MM.1S (cell line): ENCODE results near the gene FAM20A.

ENCODE experiments used
- DNase-seq: peaks from one replicate; pipeline ENCODE4 v3.0.0-alpha.2; 2015
- H2AFZ ChIP-seq: fragments of 300-600 bp; sonication (generic); 2 replicates; pipeline ENCODE4 v1.6.0; 2016; ENCODE audit warnings: antibody characterized with exemption, low read length
- H3F3A ChIP-seq: fragments of 300-600 bp; sonication (generic); 2 replicates; pipeline ENCODE4 v1.6.1; 2016; ENCODE audit warnings: mild to moderate bottlenecking, antibody characterized with exemption, low read length, moderate library complexity, mixed read lengths; ENCODE audit not compliant: insufficient read depth
- H3K27ac ChIP-seq: fragments of 300-600 bp; sonication (generic); 2 replicates; pipeline ENCODE4 v1.5.1; 2016; ENCODE audit warnings: mild to moderate bottlenecking, low read length
- H3K27me3 ChIP-seq: fragments of 300-600 bp; sonication (generic); replicated peaks from 2 replicates; pipeline ENCODE4 v1.6.0; 2016; ENCODE audit warnings: low read length; ENCODE audit not compliant: insufficient read depth
- H3K36me3 ChIP-seq: fragments of 300-600 bp; sonication (generic); replicated peaks from 2 replicates; pipeline ENCODE4 v1.6.1; 2016; ENCODE audit warnings: mild to moderate bottlenecking, low read length, mixed read lengths; ENCODE audit not compliant: insufficient read depth
- H3K4me1 ChIP-seq: fragments of 300-600 bp; sonication (generic); 2 replicates; pipeline ENCODE4 v1.6.1; 2016; ENCODE audit warnings: low read length, mixed read lengths
- H3K4me2 ChIP-seq: fragments of 300-600 bp; sonication (generic); 2 replicates; pipeline ENCODE4 v1.6.0; 2016; ENCODE audit warnings: low read depth, low read length
- H3K4me3 ChIP-seq: fragments of 300-600 bp; sonication (generic); 2 replicates; pipeline ENCODE4 v1.5.1; 2016; ENCODE audit warnings: low read length, mixed read lengths
- H3K79me2 ChIP-seq: fragments of 300-600 bp; sonication (generic); 2 replicates; pipeline ENCODE4 v1.6.1; 2016; ENCODE audit warnings: mixed run types, low read length, mixed read lengths
- H3K9ac ChIP-seq: fragments of 300-600 bp; sonication (generic); 2 replicates; pipeline ENCODE4 v1.6.1; 2016; ENCODE audit warnings: low read length, mixed read lengths
- H3K9me2 ChIP-seq: fragments of 300-600 bp; sonication (generic); replicated peaks from 2 replicates; pipeline ENCODE4 v1.6.1; 2016; ENCODE audit warnings: mild to moderate bottlenecking, low read length, mixed read lengths; ENCODE audit not compliant: insufficient read depth
- H3K9me3 ChIP-seq: fragments of 300-600 bp; sonication (generic); replicated peaks from 2 replicates; pipeline ENCODE4 v1.6.1; 2016; ENCODE audit warnings: mild to moderate bottlenecking, low read length, mixed read lengths; ENCODE audit not compliant: insufficient read depth
- H4K20me1 ChIP-seq: fragments of 300-600 bp; sonication (generic); 2 replicates; pipeline ENCODE4 v1.6.1; 2016; ENCODE audit warnings: mild to moderate bottlenecking, low read length, moderate library complexity, mixed read lengths; ENCODE audit not compliant: insufficient read depth
- EZH2 ChIP-seq: fragments of 300-600 bp; sonication (generic); optimal IDR thresholded peaks from 2 replicates; pipeline ENCODE3; 2017; ENCODE audit warnings: low read depth, mild to moderate bottlenecking, antibody characterized with exemption, low read length, mixed read lengths
- EZH2phosphoT487 ChIP-seq: fragments of 300-600 bp; sonication (generic); IDR thresholded peaks from 2 replicates; pipeline ENCODE4 v1.6.1; 2018; ENCODE audit warnings: antibody characterized with exemption, low read length
- TF ChIP-seq, protein P1 (sequence below): fragments of 300-600 bp; sonication (generic); IDR thresholded peaks from 2 replicates; pipeline ENCODE4 v1.5.1; 2016; ENCODE audit warnings: antibody characterized with exemption, low read length, mixed read lengths

Gene FAM20A

GRCh38 chr17:68533887-68534694, 67.1 kb downstream of the FAM20A start:
- Histone ChIP-seq H3K9ac (no peak overlapping the region), H3K27me3 (no peaks in the 10 kb centered on the region), H3K79me2 (no peaks in the 10 kb centered on the region), H4K20me1 (no peaks in the 10 kb centered on the region), H3K27ac (no peak overlapping the region), H3K4me2 (no peak overlapping the region), H3K9me3 (no peaks in the 10 kb centered on the region), H3F3A (no peaks in the 10 kb centered on the region; the same call in 1 of the 2 replicates), H3K4me3 (no peak overlapping the region), H3K36me3 (peaks cover 4% of the 10 kb centered on the region; the same call in 1 of the 2 replicates), H3K4me1 (no peaks in the 10 kb centered on the region), H2AFZ (no peak overlapping the region), H3K9me2 (no peaks in the 10 kb centered on the region)
- peak; percentile 76 for DNase-seq
- TF ChIP-seq EZH2: no peak
- TF ChIP-seq, protein P1, sequence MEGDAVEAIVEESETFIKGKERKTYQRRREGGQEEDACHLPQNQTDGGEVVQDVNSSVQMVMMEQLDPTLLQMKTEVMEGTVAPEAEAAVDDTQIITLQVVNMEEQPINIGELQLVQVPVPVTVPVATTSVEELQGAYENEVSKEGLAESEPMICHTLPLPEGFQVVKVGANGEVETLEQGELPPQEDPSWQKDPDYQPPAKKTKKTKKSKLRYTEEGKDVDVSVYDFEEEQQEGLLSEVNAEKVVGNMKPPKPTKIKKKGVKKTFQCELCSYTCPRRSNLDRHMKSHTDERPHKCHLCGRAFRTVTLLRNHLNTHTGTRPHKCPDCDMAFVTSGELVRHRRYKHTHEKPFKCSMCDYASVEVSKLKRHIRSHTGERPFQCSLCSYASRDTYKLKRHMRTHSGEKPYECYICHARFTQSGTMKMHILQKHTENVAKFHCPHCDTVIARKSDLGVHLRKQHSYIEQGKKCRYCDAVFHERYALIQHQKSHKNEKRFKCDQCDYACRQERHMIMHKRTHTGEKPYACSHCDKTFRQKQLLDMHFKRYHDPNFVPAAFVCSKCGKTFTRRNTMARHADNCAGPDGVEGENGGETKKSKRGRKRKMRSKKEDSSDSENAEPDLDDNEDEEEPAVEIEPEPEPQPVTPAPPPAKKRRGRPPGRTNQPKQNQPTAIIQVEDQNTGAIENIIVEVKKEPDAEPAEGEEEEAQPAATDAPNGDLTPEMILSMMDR: peak; percentile 61

GRCh38 chr17:68532826-68533225, 68.3 kb downstream of the FAM20A start:
- no peak overlapping the region for H3K9ac ChIP-seq
- H4K20me1 ChIP-seq: no peaks in the 10 kb centered on the region
- H3K36me3 ChIP-seq: peaks cover 6% of the 10 kb centered on the region; the same call in 1 of the 2 replicates
- TF ChIP-seq, protein P1: no peak
- TF ChIP-seq EZH2phosphoT487 (no peak), EZH2 (no peak)
- H3K9me2 ChIP-seq: no peaks in the 10 kb centered on the region
- H3K27ac ChIP-seq: no peak overlapping the region
- no peak overlapping the region for H2AFZ ChIP-seq
- no peaks in the 10 kb centered on the region for H3K4me1 ChIP-seq
- H3K4me2 ChIP-seq: no peak overlapping the region
- no peak overlapping the region for H3K4me3 ChIP-seq
- H3K27me3 ChIP-seq: no peaks in the 10 kb centered on the region
- H3K79me2 ChIP-seq: no peaks in the 10 kb centered on the region
- DNase-seq: no peak
- H3K9me3 ChIP-seq: no peaks in the 10 kb centered on the region
- no peaks in the 10 kb centered on the region; the same call in 1 of the 2 replicates for H3F3A ChIP-seq

GRCh38 chr17:68531252-68531651, 69.9 kb downstream of the FAM20A start:
- Histone ChIP-seq H3K4me2 (no peak overlapping the region), H3K4me3 (no peak overlapping the region), H3K9me2 (no peaks in the 10 kb centered on the region), H3K9me3 (no peaks in the 10 kb centered on the region), H3K4me1 (no peaks in the 10 kb centered on the region), H3K79me2 (0 out of 2 replicates have a peak, but pooled peaks cover under 1% of the 10 kb centered on the region), H3K36me3 (peaks cover 9% of the 10 kb centered on the region; the same call in 1 of the 2 replicates), H3F3A (no peaks in the 10 kb centered on the region; the same call in 1 of the 2 replicates), H2AFZ (no peak overlapping the region), H3K27ac (no peak overlapping the region), H3K27me3 (no peaks in the 10 kb centered on the region), H4K20me1 (no peaks in the 10 kb centered on the region), H3K9ac (no peak overlapping the region)
- TF ChIP-seq EZH2 (no peak), EZH2phosphoT487 (no peak)
- TF ChIP-seq, protein P1: no peak
- no peak for DNase-seq
